ENCODE measurements around the gene AP1S1. TPM values are rescaled to one million over a fixed set of nuclear protein-coding genes. Genes with fewer than 3 reads are reported as not detected.

AP1S1 gene
- total and polyA plus RNA-seq, 2 of the 13 experiments (the other 11 are each of a cell fraction or from before 2014, with no cell fraction given) = 57.5 to 68.1 TPM

- TF ChIP-seq RBAK (CRISPR knock-in tag; IDR thresholded peaks at IDR 0.05) (no peak), HDAC2 (CRISPR knock-in tag; IDR thresholded peaks at IDR 0.05) (peak; percentile 77), ATF3 (CRISPR knock-in tag; IDR thresholded peaks at IDR 0.05) (peak; percentile 25; the same call in 1 of the 2 replicates), AGO1 (IDR thresholded peaks at IDR 0.05; ENCODE audit: low read depth, low read length, poor library complexity, severe bottlenecking) (no peak), ZNF256 (CRISPR knock-in tag; conservative IDR thresholded peaks at IDR 0.05) (no peak), RARG (CRISPR knock-in tag; IDR thresholded peaks at IDR 0.05; ENCODE audit: low read depth) (peak; percentile 79; the same call in 1 of the 2 replicates), MXD4 (CRISPR knock-in tag; IDR thresholded peaks at IDR 0.05) (no peak; the same call in 1 of the 2 replicates), ZSCAN29 (CRISPR knock-in tag; conservative IDR thresholded peaks at IDR 0.05) (peak; percentile 76; the same call in 1 of the 2 replicates), KLF16 (CRISPR knock-in tag; IDR thresholded peaks at IDR 0.05) (0 out of 4 replicates have a peak, but pooled peaks of 1 of the 2 experiments have one; percentile 9), CBX2 (IDR thresholded peaks at IDR 0.05; ENCODE audit: low read depth, low read length) (no peak), CBX2 (CRISPR knock-in tag; IDR thresholded peaks at IDR 0.05; ENCODE audit: low read depth) (no peak), ZSCAN9 (CRISPR knock-in tag; IDR thresholded peaks at IDR 0.05; ENCODE audit: borderline replicate concordance) (no peak), MEIS2 (CRISPR knock-in tag; IDR thresholded peaks at IDR 0.05) (peak; percentile 69), ZNF83 (CRISPR knock-in tag; IDR thresholded peaks at IDR 0.05; ENCODE audit: borderline replicate concordance) (peak; percentile 30; the same call in 1 of the 2 replicates), GLMP (CRISPR knock-in tag; IDR thresholded peaks at IDR 0.05; ENCODE audit: borderline replicate concordance) (no peak), NR0B2 (CRISPR knock-in tag; IDR thresholded peaks at IDR 0.05) (no peak), MAX (IDR thresholded peaks at IDR 0.05) (peak; percentile 18), ZNF343 (CRISPR knock-in tag; IDR thresholded peaks at IDR 0.05) (peak; percentile 56; the same call in 1 of the 2 replicates), PTBP1 (IDR thresholded peaks at IDR 0.05; ENCODE audit: low read depth, low read length, poor library complexity, severe bottlenecking) (no peak), ZZZ3 (CRISPR knock-in tag; IDR thresholded peaks at IDR 0.05; ENCODE audit: borderline replicate concordance) (peak; percentile 52; the same call in 1 of the 2 replicates), NFATC3 (CRISPR knock-in tag; IDR thresholded peaks at IDR 0.05) (no peak), ZNF414 (CRISPR knock-in tag; IDR thresholded peaks at IDR 0.05) (peak; percentile 80; the same call in 1 of the 2 replicates), DR1 (CRISPR knock-in tag; IDR thresholded peaks at IDR 0.05) (peak; percentile 83), MAZ (IDR thresholded peaks at IDR 0.05; ENCODE audit: borderline replicate concordance, low read depth, low read length) (peak; percentile 65; the same call in 1 of the 2 replicates), MAZ (CRISPR knock-in tag; IDR thresholded peaks at IDR 0.05; ENCODE audit: low read depth) (peak; percentile 50; the same call in 1 of the 2 replicates), ZNF776 (CRISPR knock-in tag; IDR thresholded peaks at IDR 0.05) (no peak; the same call in 1 of the 2 replicates)
Observed at GRCh38 chr7:101126651-101127459, 27.4 kb upstream of the AP1S1 start, which contains the start of gene SERPINE1 (continued).

Data from HepG2 (cell line).